ENCODE data around the gene VAV2.

DNA sequence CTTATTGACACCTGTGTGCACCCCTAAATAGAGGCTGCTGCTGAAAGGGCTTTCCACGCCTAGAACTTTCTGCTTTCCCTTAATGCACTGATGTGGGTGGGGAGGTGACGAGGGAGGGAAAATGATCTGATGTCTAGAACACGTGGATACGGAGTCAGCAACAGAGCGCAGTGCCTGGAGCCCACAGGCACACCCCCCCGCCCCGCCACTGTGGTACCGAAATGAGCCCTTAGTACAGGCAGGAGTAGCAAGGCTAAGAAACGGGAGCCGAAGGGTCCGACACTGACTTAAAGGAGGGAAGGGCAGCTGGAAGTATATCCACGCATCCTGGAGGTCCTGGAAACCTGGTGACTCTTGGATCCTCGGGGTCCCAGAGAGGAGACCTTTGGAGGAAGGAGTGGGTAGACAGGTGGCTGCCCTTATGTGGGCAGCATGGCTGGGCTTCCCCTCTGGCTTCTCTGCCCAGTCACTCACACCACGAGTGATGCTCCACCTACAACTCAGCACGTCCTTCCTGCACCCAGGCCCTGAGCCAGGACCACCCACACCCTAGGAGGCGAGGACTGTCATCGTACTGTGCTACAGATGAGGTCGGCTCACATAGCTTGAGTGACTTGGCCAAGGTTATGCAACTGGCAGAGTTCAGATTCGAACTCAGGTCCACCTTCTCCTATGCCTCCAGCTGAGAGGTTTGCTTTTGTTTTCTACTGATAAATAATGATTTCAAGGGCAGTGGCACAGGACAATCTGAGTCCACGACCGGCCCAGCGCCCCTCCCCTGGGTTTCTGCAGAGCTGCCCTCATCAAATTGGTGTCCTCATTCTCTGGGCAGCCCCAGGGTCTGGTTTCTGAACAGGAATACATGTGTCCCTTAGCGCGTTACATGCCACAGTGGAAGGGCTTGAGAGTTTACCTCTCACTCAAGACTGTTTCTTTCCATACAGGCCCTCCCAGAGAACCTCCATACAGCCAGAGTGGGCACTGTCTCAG, 4.7 kb upstream of the VAV2 start:
- no peak for TF ChIP-seq CTCF (IDR thresholded peaks at IDR 0.05)
- no peak for TF ChIP-seq TAF1 (IDR thresholded peaks at IDR 0.05; ENCODE audit: borderline replicate concordance, low read depth, low read length)
- TF ChIP-seq, protein P1, sequence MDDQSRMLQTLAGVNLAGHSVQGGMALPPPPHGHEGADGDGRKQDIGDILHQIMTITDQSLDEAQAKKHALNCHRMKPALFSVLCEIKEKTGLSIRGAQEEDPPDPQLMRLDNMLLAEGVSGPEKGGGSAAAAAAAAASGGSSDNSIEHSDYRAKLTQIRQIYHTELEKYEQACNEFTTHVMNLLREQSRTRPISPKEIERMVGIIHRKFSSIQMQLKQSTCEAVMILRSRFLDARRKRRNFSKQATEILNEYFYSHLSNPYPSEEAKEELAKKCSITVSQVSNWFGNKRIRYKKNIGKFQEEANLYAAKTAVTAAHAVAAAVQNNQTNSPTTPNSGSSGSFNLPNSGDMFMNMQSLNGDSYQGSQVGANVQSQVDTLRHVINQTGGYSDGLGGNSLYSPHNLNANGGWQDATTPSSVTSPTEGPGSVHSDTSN (IDR thresholded peaks at IDR 0.05), result no peak
- no peak for TF ChIP-seq FOXM1 (IDR thresholded peaks at IDR 0.05; ENCODE audit: low read depth)
- TF ChIP-seq RAD21 (IDR thresholded peaks at IDR 0.05; ENCODE audit: low read length), result no peak
- TF ChIP-seq JUND (IDR thresholded peaks at IDR 0.05), result no peak

Data from SK-N-SH (cell line).